G401 (cell line): Measurements from ENCODE around the gene TMPRSS9. TPM values are rescaled to one million over a fixed set of nuclear protein-coding genes. Genes with fewer than 3 reads are reported as not detected.
"Not testable (repeated sequence)": the region's sequence is repeated elsewhere in the genome, so short reads cannot be mapped to it uniquely, and the experiment has no call there.

ENCODE experiments used
- DNase-seq: peaks from one replicate; pipeline ENCODE4 v3.0.0-alpha.2; 2015; ENCODE audit warnings: low spot score
- in situ Hi-C: cut with HindIII; loops from 2 replicates; pipeline ENCODE4 v1.10.0; 2016; ENCODE audit warnings: low sequenced_read_pairs, mixed read lengths
- total RNA-seq: library from RNA; depleted of rRNA; stranded (reverse); fragments of >200 nt; shearing (Covaris generic); gene quantifications from 2 replicates; pipeline ENCODE4 v1.2.3, GENCODE V29; 2014

Gene TMPRSS9
- total RNA-seq, 1 experiment from 2014 or later = 0.17 TPM

GRCh38 chr19:2410023-2410422 lies 50.0 kb downstream of the TMPRSS9 start:
- in situ Hi-C loops = loop anchor here (5.0 kb wide), 1 partner anchor 83 kb away; the partner anchor contains the start of genes LSM7 and SPPL2B
- no peak for DNase-seq

DNA sequence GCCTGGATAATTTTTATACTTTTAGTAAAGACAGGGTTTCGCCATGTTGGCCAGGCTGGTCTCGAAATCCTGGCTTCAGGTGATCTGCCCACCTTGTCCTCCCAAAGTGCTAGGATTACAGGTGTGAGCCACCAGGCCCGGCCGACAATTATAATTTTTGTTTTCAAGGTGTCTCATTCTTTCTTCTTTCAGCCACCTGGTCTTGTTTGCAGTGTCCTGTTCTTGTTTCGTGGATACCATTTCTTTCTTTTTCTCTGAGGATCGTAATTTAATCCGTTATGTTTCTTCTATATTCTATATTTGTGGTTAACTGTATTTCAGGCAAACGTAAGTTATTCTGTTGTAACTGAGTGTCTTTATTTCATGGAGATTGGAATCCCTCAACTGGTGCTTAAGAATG lies 51.6 kb downstream of the TMPRSS9 start:
- no peak for DNase-seq

GRCh38 chr19:2412449-2412848 lies 52.4 kb downstream of the TMPRSS9 start:
- in situ Hi-C loops = loop anchor here (5.0 kb wide), 1 partner anchor 85 kb away; the partner anchor contains the start of genes LSM7 and SPPL2B
- no peak for DNase-seq

More for the DNA sequence above, 51.6 kb downstream of the TMPRSS9 start:
- in situ Hi-C loops = loop anchor here (5.0 kb wide), 1 partner anchor 84 kb away; the partner anchor contains the start of genes LSM7 and SPPL2B

DNA sequence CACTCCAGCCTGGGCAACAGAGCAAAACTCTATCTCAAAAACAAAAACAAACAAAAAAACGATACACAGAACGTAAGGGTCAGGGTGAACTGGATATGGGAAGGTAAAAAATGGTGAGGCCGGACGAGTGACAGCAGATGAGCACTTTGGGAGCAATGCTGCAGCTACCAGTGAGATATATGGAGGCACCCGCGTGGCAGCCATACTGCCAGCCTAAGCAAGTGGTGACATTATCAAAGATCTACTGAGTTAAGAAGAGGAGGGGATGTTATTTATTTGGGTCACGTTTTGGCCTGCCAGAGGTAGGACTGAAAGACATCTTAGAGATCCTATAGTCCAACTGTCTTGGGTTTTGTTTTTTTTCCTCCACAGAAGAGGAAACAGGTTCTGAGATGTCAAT lies 53.1 kb downstream of the TMPRSS9 start:
- DNase-seq = no peak

DNA sequence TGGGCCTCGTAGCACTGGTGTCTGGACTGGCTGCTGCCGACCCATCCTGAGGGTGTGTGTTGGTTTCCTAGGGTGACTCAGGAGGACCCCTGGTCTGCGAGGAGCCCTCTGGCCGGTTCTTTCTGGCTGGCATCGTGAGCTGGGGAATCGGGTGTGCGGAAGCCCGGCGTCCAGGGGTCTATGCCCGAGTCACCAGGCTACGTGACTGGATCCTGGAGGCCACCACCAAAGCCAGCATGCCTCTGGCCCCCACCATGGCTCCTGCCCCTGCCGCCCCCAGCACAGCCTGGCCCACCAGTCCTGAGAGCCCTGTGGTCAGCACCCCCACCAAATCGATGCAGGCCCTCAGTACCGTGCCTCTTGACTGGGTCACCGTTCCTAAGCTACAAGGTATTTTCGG lies 53.6 kb downstream of the TMPRSS9 start:
- in situ Hi-C loops = loop anchor here (5.0 kb wide), 1 partner anchor 86 kb away; the partner anchor contains the start of genes LSM7 and SPPL2B
- no peak for DNase-seq

More for the DNA sequence above, 53.1 kb downstream of the TMPRSS9 start:
- in situ Hi-C loops = loop anchor here (5.0 kb wide), 1 partner anchor 86 kb away; the partner anchor contains the start of genes LSM7 and SPPL2B

GRCh38 chr19:2415281-2415972 lies 55.4 kb downstream of the TMPRSS9 start:
- in situ Hi-C loops = no loop called here
- DNase-seq = no peak

- in situ Hi-C loops = no loop called here
- no peak for DNase-seq
These were observed 55.9 kb downstream of the TMPRSS9 start for GRCh38 chr19:2415973-2416319.

GRCh38 chr19:2416321-2417097 lies 56.4 kb downstream of the TMPRSS9 start:
- DNase-seq = no peak
- in situ Hi-C loops = no loop called here

DNA sequence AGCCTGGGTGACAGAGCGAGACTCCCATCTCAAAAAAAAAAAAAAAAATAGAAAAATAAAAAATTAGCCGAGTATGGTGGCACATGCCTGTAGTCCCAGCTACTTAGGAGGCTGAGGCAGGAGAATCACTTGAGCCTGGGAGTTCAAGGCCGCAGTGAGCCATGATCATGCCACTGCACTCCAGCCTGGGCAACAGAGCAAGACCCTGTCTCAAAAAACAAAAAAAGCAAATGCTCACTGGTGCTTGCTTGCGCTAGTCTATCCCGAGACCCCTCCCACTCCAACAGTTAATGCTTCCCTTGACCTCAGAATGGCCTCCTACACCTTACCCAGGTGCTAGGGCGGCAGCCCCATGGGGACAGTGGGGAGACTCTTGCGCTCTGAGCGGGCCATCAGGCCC lies 57.4 kb downstream of the TMPRSS9 start:
- DNase-seq, in situ Hi-C loops: not testable (repeated sequence)

GRCh38 chr19:2417881-2418406 lies 57.9 kb downstream of the TMPRSS9 start:
- no peak for DNase-seq
- in situ Hi-C loops = no loop called here

DNA sequence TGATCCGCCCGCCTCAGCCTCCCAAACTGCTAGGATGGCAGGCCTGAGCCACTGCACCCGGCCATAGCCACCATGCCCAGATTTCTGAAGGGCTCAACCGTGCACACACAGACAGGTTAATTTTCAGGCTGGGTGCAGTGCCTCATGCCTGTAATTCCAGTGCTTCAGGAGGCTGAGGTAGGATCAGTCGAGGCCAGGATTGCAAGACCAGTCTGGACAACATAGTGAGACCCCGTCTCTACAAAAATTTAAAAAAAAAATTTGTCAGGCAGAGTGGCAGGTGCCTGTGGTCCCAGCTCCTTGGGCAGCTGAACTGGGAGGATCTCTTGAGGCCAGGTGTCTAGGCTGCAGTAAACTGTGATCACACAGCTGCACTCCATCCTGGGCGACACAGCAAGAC lies 59.7 kb downstream of the TMPRSS9 start:
- in situ Hi-C loops = no loop called here
- no peak for DNase-seq

- DNase-seq = no peak
- in situ Hi-C loops = no loop called here
These were observed 60.4 kb downstream of the TMPRSS9 start for GRCh38 chr19:2420490-2420889.

DNA sequence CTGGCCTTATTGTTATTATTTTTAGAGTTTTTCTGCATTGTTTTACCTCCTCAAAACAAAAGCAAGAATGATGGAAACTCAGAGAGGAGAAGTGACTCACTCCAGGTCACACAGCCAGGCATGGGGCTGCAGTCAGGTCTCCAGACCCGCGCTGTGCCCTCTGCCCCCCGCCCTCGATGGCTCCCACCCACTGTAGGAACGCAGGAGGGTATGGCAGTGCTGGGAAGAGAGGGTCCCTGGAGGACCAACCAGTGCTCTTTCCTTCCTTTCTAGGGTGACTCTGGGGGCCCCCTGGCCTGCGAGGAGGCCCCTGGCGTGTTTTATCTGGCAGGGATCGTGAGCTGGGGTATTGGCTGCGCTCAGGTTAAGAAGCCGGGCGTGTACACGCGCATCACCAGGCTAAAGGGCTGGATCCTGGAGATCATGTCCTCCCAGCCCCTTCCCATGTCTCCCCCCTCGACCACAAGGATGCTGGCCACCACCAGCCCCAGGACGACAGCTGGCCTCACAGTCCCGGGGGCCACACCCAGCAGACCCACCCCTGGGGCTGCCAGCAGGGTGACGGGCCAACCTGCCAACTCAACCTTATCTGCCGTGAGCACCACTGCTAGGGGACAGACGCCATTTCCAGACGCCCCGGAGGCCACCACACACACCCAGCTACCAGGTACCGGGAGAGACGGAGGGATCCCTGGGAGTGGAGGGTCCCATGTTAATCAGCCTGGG lies 61.7 kb downstream of the TMPRSS9 start:
- no peak for DNase-seq
- in situ Hi-C loops = no loop called here

DNA sequence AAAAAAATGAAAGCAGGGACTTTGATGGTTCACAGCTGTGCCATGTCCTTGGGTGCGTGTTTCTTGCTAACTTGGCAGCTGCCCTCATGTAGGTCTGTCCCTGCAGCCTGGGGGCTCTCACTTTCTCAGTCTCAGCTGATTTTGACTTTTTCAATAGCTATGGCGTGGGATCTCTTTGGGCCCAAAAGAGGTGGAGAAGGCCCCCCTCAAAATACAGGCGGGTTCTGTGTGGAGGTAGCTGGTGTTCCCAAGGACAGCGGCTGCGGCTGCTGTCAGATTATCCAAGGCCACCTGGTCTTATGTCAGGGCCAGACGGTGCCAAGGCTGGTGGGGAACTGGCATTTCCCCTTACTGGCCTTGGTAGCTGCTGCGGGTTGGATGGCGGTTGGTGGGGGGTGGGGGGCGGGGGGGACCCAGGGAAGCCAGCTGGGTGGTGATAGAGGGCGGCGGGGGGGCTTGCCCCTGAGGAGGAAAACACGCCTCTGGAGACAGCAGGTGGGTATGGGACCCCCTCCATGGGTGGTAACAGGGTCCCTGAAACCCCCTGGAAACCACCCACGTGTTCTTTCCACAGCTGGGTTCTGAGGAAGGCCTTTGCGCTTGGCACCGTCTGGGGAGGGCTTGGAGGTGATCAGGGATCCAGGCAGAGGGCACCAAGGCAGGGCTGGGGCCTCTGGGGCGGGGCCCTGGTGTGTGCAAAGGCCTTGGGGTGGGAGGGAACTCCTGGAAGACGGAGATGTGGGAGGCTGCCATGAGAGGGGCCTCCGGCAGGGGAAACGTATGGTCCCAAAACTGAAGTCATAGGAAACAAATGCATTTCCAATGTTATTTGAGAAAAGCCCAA lies 63.2 kb downstream of the TMPRSS9 start:
- DNase-seq = no peak
- in situ Hi-C loops = no loop called here

DNA sequence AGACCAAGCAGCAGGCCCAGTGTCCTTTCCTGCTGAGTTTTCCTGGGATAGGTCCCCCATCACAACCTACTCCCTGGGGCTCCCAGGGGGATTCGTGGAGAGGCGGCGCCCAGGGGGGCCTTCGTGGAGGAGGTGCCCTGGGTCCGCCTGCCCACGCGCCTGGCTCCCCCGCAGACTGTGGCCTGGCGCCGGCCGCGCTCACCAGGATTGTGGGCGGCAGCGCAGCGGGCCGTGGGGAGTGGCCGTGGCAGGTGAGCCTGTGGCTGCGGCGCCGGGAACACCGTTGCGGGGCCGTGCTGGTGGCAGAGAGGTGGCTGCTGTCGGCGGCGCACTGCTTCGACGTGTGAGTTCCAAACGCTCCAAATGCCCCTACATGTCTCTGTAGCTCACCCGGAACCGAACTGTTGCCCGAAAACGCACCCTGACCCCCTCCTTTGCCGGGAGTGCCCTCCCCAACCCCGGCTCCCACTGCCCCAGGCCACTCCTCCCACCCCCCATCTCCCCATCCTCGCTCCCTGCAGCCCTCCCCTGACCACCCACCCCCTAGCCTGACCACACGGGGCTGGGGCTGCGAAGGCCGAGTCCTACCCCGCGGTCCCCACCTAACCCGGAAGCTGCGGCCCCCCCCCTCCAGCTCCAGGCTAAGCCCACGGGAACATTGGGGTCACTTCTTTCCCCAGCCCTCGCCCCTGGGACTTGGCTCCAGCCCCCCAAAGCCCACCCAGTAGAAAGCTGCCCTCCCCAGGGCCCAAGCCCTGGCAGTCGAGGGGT lies 64.0 kb downstream of the TMPRSS9 start:
- in situ Hi-C loops = no loop called here
- no peak for DNase-seq

DNA sequence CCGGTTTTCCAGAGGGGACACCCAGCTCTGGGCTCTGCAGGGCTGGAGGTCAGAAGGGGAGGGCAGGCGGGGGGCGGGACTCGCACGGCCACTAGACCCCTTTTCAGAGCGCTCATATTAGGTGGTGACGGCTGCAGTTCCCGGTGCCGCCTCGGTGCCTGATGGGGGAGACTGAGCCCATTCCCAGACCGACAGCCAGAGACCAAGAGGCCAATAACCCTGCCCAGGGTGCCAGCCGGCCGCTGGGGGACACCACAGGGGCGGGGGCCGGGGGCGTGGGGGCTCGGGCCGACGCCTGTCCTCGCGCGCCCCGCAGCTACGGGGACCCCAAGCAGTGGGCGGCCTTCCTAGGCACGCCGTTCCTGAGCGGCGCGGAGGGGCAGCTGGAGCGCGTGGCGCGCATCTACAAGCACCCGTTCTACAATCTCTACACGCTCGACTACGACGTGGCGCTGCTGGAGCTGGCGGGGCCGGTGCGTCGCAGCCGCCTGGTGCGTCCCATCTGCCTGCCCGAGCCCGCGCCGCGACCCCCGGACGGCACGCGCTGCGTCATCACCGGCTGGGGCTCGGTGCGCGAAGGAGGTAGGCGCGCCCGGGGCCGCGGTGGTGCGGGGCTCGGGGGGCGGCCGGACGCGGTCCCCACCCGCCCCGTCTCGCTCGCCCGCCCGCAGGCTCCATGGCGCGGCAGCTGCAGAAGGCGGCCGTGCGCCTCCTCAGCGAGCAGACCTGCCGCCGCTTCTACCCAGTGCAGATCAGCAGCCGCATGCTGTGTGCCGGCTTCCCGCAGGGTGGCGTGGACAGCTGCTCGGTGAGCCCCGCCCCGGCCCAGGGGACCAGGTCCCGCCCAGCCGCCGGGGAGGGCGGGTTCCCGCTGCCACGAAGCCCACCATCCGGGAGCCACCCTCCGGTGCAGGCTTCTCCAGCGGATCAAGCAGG lies 64.9 kb downstream of the TMPRSS9 start:
- in situ Hi-C loops = no loop called here
- no peak for DNase-seq
